Mononuclear cell (primary cell): ENCODE data around the gene ZNF823. TPM values are rescaled to one million over a fixed set of nuclear protein-coding genes. Genes with fewer than 3 reads are reported as not detected.
"Not testable (repeated sequence)": the region's sequence is repeated elsewhere in the genome, so short reads cannot be mapped to it uniquely, and the experiment has no call there.

ENCODE experiments used
- H3K27me3 ChIP-seq: 2 replicates; pipeline ENCODE4 v1.6.0; 2011; ENCODE audit warnings: low read length, control low read depth; ENCODE audit not compliant: insufficient read depth
- H3K4me1 ChIP-seq: 2 replicates; pipeline ENCODE4 v1.5.1; 2011; ENCODE audit warnings: mild to moderate bottlenecking, low read length, control low read depth; ENCODE audit not compliant: insufficient read depth
- H3K4me3 ChIP-seq: 2 replicates; pipeline ENCODE4 v1.5.1; 2011; ENCODE audit warnings: mild to moderate bottlenecking, low read length, moderate library complexity
- H3K9me3 ChIP-seq: 2 replicates; pipeline ENCODE4 v1.5.1; 2011; ENCODE audit warnings: low read depth, mild to moderate bottlenecking, control low read depth, low read length
- total RNA-seq: library from RNA; depleted of rRNA; stranded (reverse); fragments of >200 nt; gene quantifications from one replicate; pipeline ENCODE4 v1.2.3, GENCODE V29; 2012

Gene ZNF823
- 4.4 TPM for total RNA-seq

DNA sequence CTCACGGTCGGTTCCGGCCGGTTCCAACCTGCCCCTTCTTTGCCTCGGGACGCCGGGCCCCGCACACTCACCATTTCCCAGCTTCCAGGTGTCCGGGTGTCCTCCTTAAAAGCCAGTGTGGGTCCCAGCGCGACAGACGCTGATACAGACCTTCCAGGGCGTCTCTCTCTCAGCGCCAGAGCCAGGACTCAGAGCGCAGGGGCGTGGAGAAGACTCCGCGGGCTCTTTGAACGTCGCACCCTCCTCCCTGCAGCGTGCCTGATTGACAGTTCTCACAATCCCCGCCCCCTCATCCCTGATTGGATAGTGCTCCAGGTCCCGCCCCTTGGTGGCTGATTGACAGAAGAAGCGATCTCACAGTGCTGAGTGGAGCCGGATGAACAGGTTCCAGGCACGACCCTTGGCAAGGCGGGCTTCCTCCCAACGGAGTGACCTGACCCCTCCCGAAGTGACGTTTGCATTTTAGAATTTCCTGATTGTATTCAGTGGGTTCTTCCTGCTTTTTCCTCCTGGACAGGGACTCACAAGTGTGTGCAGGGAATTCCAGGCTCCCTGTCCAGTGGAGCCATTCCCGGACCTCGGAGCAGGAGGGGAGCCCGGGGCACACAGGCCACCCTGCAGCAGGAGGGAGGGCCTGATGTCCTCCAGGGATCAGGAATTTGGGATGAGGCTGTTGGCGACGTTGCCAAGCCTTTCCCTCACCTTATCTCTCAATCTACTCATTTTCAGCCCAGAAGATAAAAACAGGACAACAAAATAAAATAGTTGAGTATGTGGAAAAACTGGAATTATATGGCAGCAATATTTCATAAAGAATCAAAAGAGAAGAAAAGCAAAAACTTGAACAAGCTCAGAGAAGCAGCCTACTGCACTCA is at the start of gene ZNF823:
Gene ZNF823 (minus strand): TSS at position 201 of the 875 bp plus-strand sequence. CDS start 127 bp downstream, at position 74.
- H3K27me3 ChIP-seq: no peaks in the 10 kb centered on the region
- H3K9me3 ChIP-seq: no peaks in the 10 kb centered on the region
- H3K4me3 ChIP-seq: peak within 1 kb of the TSS; percentile 80
- H3K4me1 ChIP-seq: peaks cover 21% of the 10 kb centered on the region

DNA sequence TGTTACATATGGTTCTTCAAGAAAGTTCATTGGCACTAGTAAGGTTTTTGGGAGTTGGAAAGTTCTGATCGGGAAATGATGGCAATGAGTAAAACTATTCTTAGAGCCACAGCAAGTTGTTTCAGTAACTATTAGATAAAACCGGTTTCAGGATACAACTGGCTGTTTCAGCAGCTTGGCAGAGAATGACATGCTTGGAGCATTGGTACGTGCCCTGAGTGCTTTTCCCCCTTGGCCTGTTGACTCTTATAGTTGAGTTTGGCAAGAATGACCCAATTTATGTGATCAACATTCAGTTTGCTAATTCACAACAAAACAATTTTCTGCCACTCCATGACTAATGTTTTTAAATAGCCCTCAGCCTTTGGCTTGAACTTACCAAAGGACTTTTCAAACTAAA is 48.8 kb upstream of the ZNF823 start:
- H3K9me3 ChIP-seq: peaks cover 66% of the 10 kb centered on the region
- no peak overlapping the region for H3K4me3 ChIP-seq

DNA sequence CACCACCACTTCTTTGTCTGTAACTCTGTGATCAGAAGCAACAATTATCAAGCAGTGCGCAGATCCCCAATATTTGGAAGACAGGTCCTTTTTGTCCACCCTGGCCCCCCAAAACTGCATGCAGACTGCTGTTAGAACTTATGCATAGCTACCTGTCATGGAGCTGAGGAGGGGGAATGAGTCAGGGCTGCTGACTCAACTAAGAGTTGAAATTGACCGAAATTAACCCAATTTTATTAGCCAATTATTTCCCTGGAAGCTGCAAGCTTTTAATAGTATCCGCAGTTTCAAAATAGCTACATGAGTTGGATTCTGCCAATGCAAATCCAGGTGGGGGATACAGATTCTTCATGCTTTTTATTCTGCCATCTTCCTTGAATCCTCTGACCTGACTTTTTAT is 45.6 kb upstream of the ZNF823 start:
- Histone ChIP-seq H3K4me3 (no peak overlapping the region), H3K4me1 (no peaks in the 10 kb centered on the region), H3K27me3 (no peaks in the 10 kb centered on the region), H3K9me3 (peaks cover 78% of the 10 kb centered on the region)

More for the DNA sequence above, 48.8 kb upstream of the ZNF823 start:
- H3K4me1 ChIP-seq: no peaks in the 10 kb centered on the region
- no peaks in the 10 kb centered on the region for H3K27me3 ChIP-seq

GRCh38 chr19:11783767-11784166 is 45.0 kb upstream of the ZNF823 start:
- Histone ChIP-seq H3K4me1 (no peaks in the 10 kb centered on the region), H3K4me3 (no peak overlapping the region), H3K27me3 (no peaks in the 10 kb centered on the region), H3K9me3 (peaks cover 75% of the 10 kb centered on the region)

GRCh38 chr19:11781295-11782057 is 42.7 kb upstream of the ZNF823 start:
- H3K4me3 ChIP-seq: no peak overlapping the region
- no peaks in the 10 kb centered on the region for H3K27me3 ChIP-seq
- peaks cover 75% of the 10 kb centered on the region for H3K9me3 ChIP-seq
- H3K4me1 ChIP-seq: no peaks in the 10 kb centered on the region

- no peaks in the 10 kb centered on the region for H3K27me3 ChIP-seq
- no peak overlapping the region for H3K4me3 ChIP-seq
- peaks cover 79% of the 10 kb centered on the region for H3K9me3 ChIP-seq
- H3K4me1 ChIP-seq: no peaks in the 10 kb centered on the region
Observed at GRCh38 chr19:11780431-11781020, 41.8 kb upstream of the ZNF823 start.

DNA sequence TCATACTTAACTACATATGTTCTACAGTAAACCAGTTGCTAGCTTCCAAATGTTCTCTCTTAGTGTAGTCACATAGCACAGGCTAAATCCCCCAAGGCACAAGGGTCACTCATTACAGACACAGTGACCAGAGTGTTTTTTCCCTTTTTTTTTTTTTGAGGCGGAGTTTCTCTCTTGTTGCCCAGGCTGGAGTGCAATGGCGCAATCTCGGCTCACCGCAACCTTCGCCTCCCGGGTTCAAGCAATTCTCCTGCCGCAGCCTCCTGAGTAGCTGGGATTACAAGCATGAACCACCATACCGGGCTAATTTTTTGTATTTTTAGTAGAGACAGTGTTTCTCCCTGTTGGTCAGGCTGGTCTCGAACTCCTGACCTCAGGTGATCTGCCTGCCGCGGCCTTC is 37.9 kb upstream of the ZNF823 start:
- not testable (repeated sequence) for H3K27me3 ChIP-seq, H3K4me1 ChIP-seq, H3K4me3 ChIP-seq
- H3K9me3 ChIP-seq: peaks cover 76% of the 10 kb centered on the region

DNA sequence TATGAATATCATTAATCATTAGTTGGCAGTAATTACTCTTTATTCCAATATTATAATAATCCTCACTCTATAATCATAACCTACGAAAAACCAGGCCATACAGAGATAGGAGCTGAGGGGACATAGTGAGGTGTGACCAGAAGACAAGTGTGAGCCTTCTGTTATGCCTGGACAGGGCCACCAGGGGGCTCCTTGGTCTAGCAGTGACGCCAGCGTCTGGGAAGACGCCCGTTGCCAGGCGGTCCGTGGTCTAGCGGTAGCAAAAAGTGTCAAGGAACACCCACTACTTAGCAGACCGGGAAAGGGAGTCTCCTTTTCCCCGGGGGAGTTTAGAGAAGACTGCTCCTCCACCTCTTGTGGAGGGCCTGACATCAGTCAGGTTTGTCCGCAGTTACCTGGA is 32.8 kb upstream of the ZNF823 start:
- H3K27me3 ChIP-seq, H3K4me3 ChIP-seq: not testable (repeated sequence)
- peaks cover 41% of the 10 kb centered on the region for H3K9me3 ChIP-seq
- H3K4me1 ChIP-seq: peaks cover 13% of the 10 kb centered on the region

DNA sequence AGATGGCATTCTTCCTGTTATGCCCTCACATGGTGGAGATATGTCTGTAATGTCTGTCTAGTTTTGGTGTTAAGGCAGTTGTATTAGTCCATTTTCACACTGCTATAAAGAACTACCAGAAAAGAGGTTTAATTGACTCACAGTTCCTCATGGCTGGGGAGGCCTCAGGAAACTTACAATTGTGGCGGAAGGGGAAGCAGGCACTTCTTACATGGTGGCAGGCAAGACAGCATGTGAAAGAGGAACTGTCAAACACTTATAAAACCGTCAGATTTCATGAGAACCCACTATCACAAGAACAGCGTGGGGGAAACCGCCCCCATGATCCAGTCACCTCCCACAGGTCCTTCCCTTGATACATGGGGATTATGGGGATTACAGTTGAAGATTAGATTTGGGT is 31.2 kb upstream of the ZNF823 start:
- Histone ChIP-seq H3K4me1 (peaks cover 18% of the 10 kb centered on the region), H3K4me3 (no peak overlapping the region), H3K27me3 (no peaks in the 10 kb centered on the region), H3K9me3 (peaks cover 31% of the 10 kb centered on the region)

DNA sequence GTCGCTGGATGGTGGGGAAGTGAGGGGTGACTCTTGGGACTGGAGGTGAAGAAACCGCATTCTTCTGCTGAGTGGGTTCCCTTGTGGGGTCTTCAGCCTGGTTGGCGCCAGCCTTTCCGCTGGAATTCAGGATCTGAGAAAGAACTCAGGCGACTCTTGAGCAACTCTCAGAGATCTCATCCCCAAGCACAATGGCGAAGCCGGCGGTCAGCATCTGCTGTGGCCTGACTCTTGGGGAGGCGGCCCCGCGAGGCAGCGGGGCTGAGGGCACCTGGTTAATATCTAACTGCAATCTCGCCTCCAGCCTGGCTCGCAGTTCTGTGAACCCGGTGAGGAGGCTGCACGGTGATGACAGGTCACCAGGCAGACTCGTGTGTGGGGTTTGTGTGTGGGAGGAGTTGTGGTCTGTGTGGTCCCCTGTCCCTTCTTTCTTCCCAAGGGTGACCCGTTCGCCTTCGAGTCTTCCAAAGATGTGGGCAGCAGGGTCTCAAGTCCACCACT is 28.9 kb upstream of the ZNF823 start:
- Histone ChIP-seq H3K4me1 (peaks cover 18% of the 10 kb centered on the region), H3K4me3 (peak overlapping the region; percentile 86), H3K27me3 (no peaks in the 10 kb centered on the region), H3K9me3 (peaks cover 15% of the 10 kb centered on the region)

DNA sequence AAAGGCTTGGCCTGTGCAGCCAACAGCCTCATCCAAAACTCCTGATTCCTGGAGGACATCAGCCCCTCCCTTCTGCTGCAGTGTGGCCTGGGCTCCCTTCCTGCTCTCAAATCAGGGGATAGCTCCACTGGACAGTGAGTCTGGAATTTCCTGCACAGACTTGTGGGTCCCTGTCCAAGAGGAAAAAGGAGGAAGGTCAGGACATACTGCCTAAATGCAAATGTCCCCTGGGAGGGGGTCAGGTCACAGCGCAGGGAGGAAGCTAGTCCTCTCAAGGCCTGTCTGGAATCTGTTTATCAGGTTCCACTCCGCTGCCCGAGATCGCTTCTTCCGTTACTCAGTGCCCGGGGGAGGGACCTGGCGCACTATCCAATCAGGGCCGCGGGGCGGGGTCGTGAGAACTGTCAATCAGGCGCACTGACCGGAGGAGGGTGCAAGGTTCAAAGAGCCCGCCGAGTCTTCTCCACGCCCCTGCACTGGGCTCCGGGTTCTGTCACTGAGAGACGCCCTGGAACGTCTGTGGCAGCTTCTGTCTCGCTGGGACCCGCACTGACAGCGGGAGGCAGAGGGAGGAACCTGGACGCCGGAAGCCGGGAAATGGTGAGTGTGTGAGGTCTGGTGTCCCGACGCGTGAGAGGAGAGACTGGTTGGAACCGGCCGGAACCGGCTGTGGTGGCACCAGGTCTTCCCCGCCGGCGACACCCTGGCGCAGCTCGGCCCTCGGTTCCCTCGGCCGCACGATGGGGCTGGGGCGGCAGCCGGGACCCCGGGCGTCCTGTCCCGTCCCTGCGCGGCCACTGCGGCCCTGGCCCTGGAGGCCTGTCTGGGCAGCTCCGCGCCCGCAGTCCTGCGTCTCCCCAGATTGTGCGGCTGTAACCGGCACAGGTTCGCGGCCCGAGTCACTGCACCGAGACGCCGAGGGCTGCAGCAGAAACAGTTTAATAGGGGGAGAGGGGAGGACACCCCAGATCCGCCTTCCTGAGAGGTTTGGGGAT is 28.1 kb upstream of the ZNF823 start, which contains the start of gene ZNF441:
Gene ZNF441 (plus strand): TSS at position 404 of the 995 bp plus-strand sequence. CDS start 194 bp downstream, at position 598.
- peaks cover 11% of the 10 kb centered on the region for H3K9me3 ChIP-seq
- no peaks in the 10 kb centered on the region for H3K27me3 ChIP-seq
- H3K4me1 ChIP-seq: peaks cover 18% of the 10 kb centered on the region
- H3K4me3 ChIP-seq: peak within 1 kb of the TSS; percentile 86

- H3K9me3 ChIP-seq: peaks cover 5% of the 10 kb centered on the region
- H3K4me3 ChIP-seq: no peak overlapping the region
- peaks cover 18% of the 10 kb centered on the region for H3K4me1 ChIP-seq
- H3K27me3 ChIP-seq: no peaks in the 10 kb centered on the region
Observed at GRCh38 chr19:11763611-11764010, 24.9 kb upstream of the ZNF823 start.

GRCh38 chr19:11763117-11763516 is 24.4 kb upstream of the ZNF823 start:
- Histone ChIP-seq H3K9me3 (peaks cover 5% of the 10 kb centered on the region), H3K4me1 (peaks cover 13% of the 10 kb centered on the region), H3K4me3 (no peak overlapping the region), H3K27me3 (no peaks in the 10 kb centered on the region)

GRCh38 chr19:11759805-11760204 is 21.1 kb upstream of the ZNF823 start:
- Histone ChIP-seq H3K27me3 (peaks cover 3% of the 10 kb centered on the region), H3K9me3 (peaks cover 25% of the 10 kb centered on the region), H3K4me3 (no peak overlapping the region)

More at GRCh38 chr19:11759805-11760204, 21.1 kb upstream of the ZNF823 start:
- no peaks in the 10 kb centered on the region for H3K4me1 ChIP-seq
